A673 (cell line): ENCODE measurements around the gene HSF2BP. TPM values are rescaled to one million over a fixed set of nuclear protein-coding genes. Genes with fewer than 3 reads are reported as not detected.

Experiments used
- BruUV-seq: library from RNA; stranded (reverse); fragments of 400-500 nt; replicated peaks from 2 replicates; lab custom pipeline; 2021; lab: Mats Ljungman, UMichigan
- CTCF ChIA-PET: fragments of 300-600 bp; sonication (Branson Sonifier 250); formaldehyde crosslinking; loops from one replicate; lab custom pipeline; 2022; ENCODE audit warnings: antibody characterized with exemption; lab: Charles Lee
- POLR2A ChIA-PET: fragments of 300-600 bp; sonication (Branson Sonifier 250); formaldehyde crosslinking; loops from one replicate; lab custom pipeline; 2022; ENCODE audit warnings: antibody characterized with exemption; ENCODE audit not compliant: low non-redundant PET; lab: Charles Lee
- DNase-seq: peaks from one replicate; pipeline ENCODE4 v3.0.0-alpha.2; 2015; ENCODE audit warnings: low spot score
- H3K27ac ChIP-seq: fragments of 200-600 bp; sonication (generic); 2 replicates; pipeline ENCODE4 v1.5.1; 2016; ENCODE audit warnings: mixed run types, low read depth, mild to moderate bottlenecking, mixed read lengths, antibody characterized with exemption, low read length; ENCODE audit not compliant: poor library complexity, severe bottlenecking
- H3K27me3 ChIP-seq: fragments of 200-600 bp; sonication (generic); replicated peaks from 2 replicates; pipeline ENCODE4 v1.6.1; 2017; ENCODE audit warnings: mixed run types, low read depth, mild to moderate bottlenecking, mixed read lengths, antibody characterized with exemption, low read length; ENCODE audit not compliant: insufficient read depth, poor library complexity
- H3K36me3 ChIP-seq: fragments of 200-600 bp; sonication (generic); 2 replicates; pipeline ENCODE4 v1.6.1; 2016; ENCODE audit warnings: mixed run types, mild to moderate bottlenecking, mixed read lengths, antibody characterized with exemption, low read length; ENCODE audit not compliant: insufficient read depth, poor library complexity, severe bottlenecking
- H3K4me1 ChIP-seq: fragments of 200-600 bp; sonication (generic); 2 replicates; pipeline ENCODE4 v1.6.1; 2017; ENCODE audit warnings: mixed run types, mild to moderate bottlenecking, mixed read lengths, antibody characterized with exemption, low read length; ENCODE audit not compliant: insufficient read depth, poor library complexity, severe bottlenecking
- H3K4me3 ChIP-seq: fragments of 200-600 bp; sonication (generic); 2 replicates; pipeline ENCODE4 v1.5.1; 2016; ENCODE audit warnings: low read depth, mixed run types, mild to moderate bottlenecking, mixed read lengths, low read length; ENCODE audit not compliant: poor library complexity, severe bottlenecking
- H3K9me3 ChIP-seq: fragments of 200-600 bp; sonication (generic); 2 replicates; pipeline ENCODE4 v1.6.1; 2016; ENCODE audit warnings: mixed run types, low read depth, mild to moderate bottlenecking, mixed read lengths, antibody characterized with exemption, low read length; ENCODE audit not compliant: poor library complexity, severe bottlenecking
- CTCF ChIP-seq: fragments of 300-800, 200-600 bp; sonication (generic); conservative IDR thresholded peaks from 2 replicates; pipeline ENCODE4 v1.5.1; 2017; ENCODE audit warnings: low read depth, mild to moderate bottlenecking, antibody characterized with exemption, low read length, moderate library complexity, mixed read lengths
- EZH2 ChIP-seq: fragments of 200-600 bp; sonication (generic); IDR thresholded peaks from 2 replicates; pipeline ENCODE4 v1.6.1; 2017; ENCODE audit warnings: borderline replicate concordance, low read depth, mild to moderate bottlenecking, mixed read lengths, antibody characterized with exemption, low read length; ENCODE audit not compliant: poor library complexity, severe bottlenecking
- intact Hi-C: fragments of 100-400 bp; cut with micrococcal nuclease; formaldehyde crosslinking; loops from one replicate; pipeline ENCODE4 v1.10.0; 2022; ENCODE audit not compliant: unreplicated experiment
- total RNA-seq: library from RNA; stranded (reverse); gene quantifications from 2 replicates; pipeline ENCODE4 v1.2.3, GENCODE V29; 2021

HSF2BP gene
- total RNA-seq, 1 experiment from 2014 or later, result 2.4 TPM

GRCh38 chr21:43665879-43666278 is 6.6 kb upstream of the HSF2BP start:
- H3K9me3 ChIP-seq, result no peaks in the 10 kb centered on the region
- POLR2A ChIA-PET, result no interaction called here
- DNase-seq, result no peak
- CTCF ChIA-PET, result no interaction called here
- H3K27ac ChIP-seq, result no peak overlapping the region
- H3K4me3 ChIP-seq, result no peak overlapping the region
- BruUV-seq, result no TSS peak
- no peak for TF ChIP-seq EZH2
- intact Hi-C loops, result no loop called here
- H3K4me1 ChIP-seq, result peaks cover 6% of the 10 kb centered on the region
- no peaks in the 10 kb centered on the region for H3K27me3 ChIP-seq
- peaks cover 35% of the 10 kb centered on the region for H3K36me3 ChIP-seq

- ChIA-PET POLR2A (no interaction called here), CTCF (no interaction called here)
- intact Hi-C loops, result no loop called here
- Histone ChIP-seq H3K4me1 (peaks cover 11% of the 10 kb centered on the region), H3K27ac (no peak overlapping the region), H3K9me3 (no peaks in the 10 kb centered on the region), H3K27me3 (no peaks in the 10 kb centered on the region), H3K36me3 (peaks cover 30% of the 10 kb centered on the region), H3K4me3 (no peak overlapping the region)
- DNase-seq, result no peak
- TF ChIP-seq CTCF, result no peak
- TF ChIP-seq EZH2, result no peak
- BruUV-seq, result no TSS peak
Observed at GRCh38 chr21:43664358-43664757, 5.1 kb upstream of the HSF2BP start.

- Histone ChIP-seq H3K36me3 (peaks cover 30% of the 10 kb centered on the region), H3K9me3 (no peaks in the 10 kb centered on the region), H3K27me3 (no peaks in the 10 kb centered on the region), H3K4me3 (no peak overlapping the region), H3K4me1 (peaks cover 11% of the 10 kb centered on the region), H3K27ac (no peak overlapping the region)
- TF ChIP-seq CTCF, result no peak
- TF ChIP-seq EZH2, result no peak
- intact Hi-C loops, result no loop called here
- no peak for DNase-seq
- ChIA-PET CTCF (no interaction called here), POLR2A (no interaction called here)
- no TSS peak for BruUV-seq
Observed at GRCh38 chr21:43663033-43663432, 3.7 kb upstream of the HSF2BP start.

- peaks cover 11% of the 10 kb centered on the region for H3K4me1 ChIP-seq
- no peak for DNase-seq
- H3K36me3 ChIP-seq, result peaks cover 30% of the 10 kb centered on the region
- H3K9me3 ChIP-seq, result no peaks in the 10 kb centered on the region
- TF ChIP-seq EZH2, result no peak
- no peak for TF ChIP-seq CTCF
- H3K4me3 ChIP-seq, result no peak overlapping the region
- CTCF ChIA-PET, result no interaction called here
- POLR2A ChIA-PET, result no interaction called here
- no peaks in the 10 kb centered on the region for H3K27me3 ChIP-seq
- intact Hi-C loops, result no loop called here
- no peak overlapping the region for H3K27ac ChIP-seq
- BruUV-seq, result no TSS peak
Observed at GRCh38 chr21:43662286-43662685, 3.0 kb upstream of the HSF2BP start.
